ENCODE results near the gene PHLPP1.

PHLPP1 gene

DNA sequence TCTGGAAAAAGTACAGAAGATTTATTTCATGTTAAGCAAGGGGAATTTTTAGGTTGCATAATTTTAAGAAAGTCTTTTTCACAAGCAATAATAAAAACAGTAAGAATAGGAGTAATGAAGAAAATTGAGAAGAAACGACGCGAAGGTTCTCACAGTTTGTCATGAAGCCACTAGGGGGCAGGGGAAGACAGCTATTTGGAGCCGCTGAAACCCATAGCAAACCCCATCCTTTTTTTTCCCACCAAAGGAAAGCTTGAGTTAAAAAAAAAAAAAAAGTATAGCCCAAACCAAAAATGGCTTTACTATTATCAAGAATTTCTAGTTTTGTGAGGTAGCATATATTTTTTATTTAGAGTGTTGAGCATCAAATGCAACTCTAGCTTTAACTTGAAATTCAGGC is 300.9 kb downstream of the PHLPP1 start:
- ATAC-seq = peak; percentile 90
- TF ChIP-seq TCF4 (CRISPR knock-in tag; IDR thresholded peaks at IDR 0.05; ENCODE audit: borderline replicate concordance) = no peak
- no peak for TF ChIP-seq ZNF8 (CRISPR knock-in tag; IDR thresholded peaks at IDR 0.05)
- no peak for TF ChIP-seq CSRNP3 (CRISPR knock-in tag; IDR thresholded peaks at IDR 0.05)
- TF ChIP-seq, protein P1, sequence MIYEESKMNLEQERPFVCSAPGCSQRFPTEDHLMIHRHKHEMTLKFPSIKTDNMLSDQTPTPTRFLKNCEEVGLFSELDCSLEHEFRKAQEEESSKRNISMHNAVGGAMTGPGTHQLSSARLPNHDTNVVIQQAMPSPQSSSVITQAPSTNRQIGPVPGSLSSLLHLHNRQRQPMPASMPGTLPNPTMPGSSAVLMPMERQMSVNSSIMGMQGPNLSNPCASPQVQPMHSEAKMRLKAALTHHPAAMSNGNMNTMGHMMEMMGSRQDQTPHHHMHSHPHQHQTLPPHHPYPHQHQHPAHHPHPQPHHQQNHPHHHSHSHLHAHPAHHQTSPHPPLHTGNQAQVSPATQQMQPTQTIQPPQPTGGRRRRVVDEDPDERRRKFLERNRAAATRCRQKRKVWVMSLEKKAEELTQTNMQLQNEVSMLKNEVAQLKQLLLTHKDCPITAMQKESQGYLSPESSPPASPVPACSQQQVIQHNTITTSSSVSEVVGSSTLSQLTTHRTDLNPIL (CRISPR knock-in tag; IDR thresholded peaks at IDR 0.05; ENCODE audit: low read depth) = no peak
- TF ChIP-seq ZNF70 (CRISPR knock-in tag; IDR thresholded peaks at IDR 0.05) = no peak

- TF ChIP-seq TCF4 (CRISPR knock-in tag; IDR thresholded peaks at IDR 0.05; ENCODE audit: borderline replicate concordance) = no peak
- TF ChIP-seq ARNTL (CRISPR knock-in tag; IDR thresholded peaks at IDR 0.05; ENCODE audit: borderline replicate concordance, low read depth) = no peak
- no peak for TF ChIP-seq ESRRG (CRISPR knock-in tag; IDR thresholded peaks at IDR 0.05)
- no peak for TF ChIP-seq ISL1 (CRISPR knock-in tag; IDR thresholded peaks at IDR 0.05)
- no peak for TF ChIP-seq TOX (CRISPR knock-in tag; IDR thresholded peaks at IDR 0.05; ENCODE audit: borderline replicate concordance)
- no peak for ATAC-seq
Observed at GRCh38 chr18:63017076-63017475, 301.7 kb downstream of the PHLPP1 start.

GRCh38 chr18:63017977-63018376 is 302.6 kb downstream of the PHLPP1 start:
- no peak for ATAC-seq
- no peak for TF ChIP-seq RARB (CRISPR knock-in tag; IDR thresholded peaks at IDR 0.05)
- TF ChIP-seq GLIS3 (CRISPR knock-in tag; IDR thresholded peaks at IDR 0.05) = no peak
- TF ChIP-seq, protein P2, sequence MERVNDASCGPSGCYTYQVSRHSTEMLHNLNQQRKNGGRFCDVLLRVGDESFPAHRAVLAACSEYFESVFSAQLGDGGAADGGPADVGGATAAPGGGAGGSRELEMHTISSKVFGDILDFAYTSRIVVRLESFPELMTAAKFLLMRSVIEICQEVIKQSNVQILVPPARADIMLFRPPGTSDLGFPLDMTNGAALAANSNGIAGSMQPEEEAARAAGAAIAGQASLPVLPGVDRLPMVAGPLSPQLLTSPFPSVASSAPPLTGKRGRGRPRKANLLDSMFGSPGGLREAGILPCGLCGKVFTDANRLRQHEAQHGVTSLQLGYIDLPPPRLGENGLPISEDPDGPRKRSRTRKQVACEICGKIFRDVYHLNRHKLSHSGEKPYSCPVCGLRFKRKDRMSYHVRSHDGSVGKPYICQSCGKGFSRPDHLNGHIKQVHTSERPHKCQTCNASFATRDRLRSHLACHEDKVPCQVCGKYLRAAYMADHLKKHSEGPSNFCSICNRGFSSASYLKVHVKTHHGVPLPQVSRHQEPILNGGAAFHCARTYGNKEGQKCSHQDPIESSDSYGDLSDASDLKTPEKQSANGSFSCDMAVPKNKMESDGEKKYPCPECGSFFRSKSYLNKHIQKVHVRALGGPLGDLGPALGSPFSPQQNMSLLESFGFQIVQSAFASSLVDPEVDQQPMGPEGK (CRISPR knock-in tag; IDR thresholded peaks at IDR 0.05; ENCODE audit: borderline replicate concordance) = no peak
- TF ChIP-seq TCF4 (CRISPR knock-in tag; IDR thresholded peaks at IDR 0.05; ENCODE audit: borderline replicate concordance) = no peak
- TF ChIP-seq ZFP30 (CRISPR knock-in tag; IDR thresholded peaks at IDR 0.05) = peak; percentile 97
- no peak for TF ChIP-seq ZC3H10 (CRISPR knock-in tag; IDR thresholded peaks at IDR 0.05)
- TF ChIP-seq ZNF70 (CRISPR knock-in tag; IDR thresholded peaks at IDR 0.05) = no peak

- ATAC-seq = no peak
- TF ChIP-seq ZC3H10 (CRISPR knock-in tag; IDR thresholded peaks at IDR 0.05) (no peak), OSR1 (CRISPR knock-in tag; IDR thresholded peaks at IDR 0.05) (no peak), CSRNP3 (CRISPR knock-in tag; IDR thresholded peaks at IDR 0.05) (no peak), TCF4 (CRISPR knock-in tag; IDR thresholded peaks at IDR 0.05; ENCODE audit: borderline replicate concordance) (no peak), GLIS3 (CRISPR knock-in tag; IDR thresholded peaks at IDR 0.05) (no peak), ISL1 (CRISPR knock-in tag; IDR thresholded peaks at IDR 0.05) (no peak), ESRRG (CRISPR knock-in tag; IDR thresholded peaks at IDR 0.05) (no peak), PPARA (CRISPR knock-in tag; IDR thresholded peaks at IDR 0.05; ENCODE audit: borderline replicate concordance) (no peak), ZFP3 (CRISPR knock-in tag; IDR thresholded peaks at IDR 0.05) (no peak), TOX (CRISPR knock-in tag; IDR thresholded peaks at IDR 0.05; ENCODE audit: borderline replicate concordance) (no peak), ARNTL (CRISPR knock-in tag; IDR thresholded peaks at IDR 0.05; ENCODE audit: borderline replicate concordance, low read depth) (no peak), ZFP30 (CRISPR knock-in tag; IDR thresholded peaks at IDR 0.05) (no peak), ZNF8 (CRISPR knock-in tag; IDR thresholded peaks at IDR 0.05) (no peak)
- TF ChIP-seq, protein P1 (CRISPR knock-in tag; IDR thresholded peaks at IDR 0.05; ENCODE audit: low read depth) = no peak
- TF ChIP-seq, protein P2 (CRISPR knock-in tag; IDR thresholded peaks at IDR 0.05; ENCODE audit: borderline replicate concordance) = no peak
- TF ChIP-seq, protein P3, sequence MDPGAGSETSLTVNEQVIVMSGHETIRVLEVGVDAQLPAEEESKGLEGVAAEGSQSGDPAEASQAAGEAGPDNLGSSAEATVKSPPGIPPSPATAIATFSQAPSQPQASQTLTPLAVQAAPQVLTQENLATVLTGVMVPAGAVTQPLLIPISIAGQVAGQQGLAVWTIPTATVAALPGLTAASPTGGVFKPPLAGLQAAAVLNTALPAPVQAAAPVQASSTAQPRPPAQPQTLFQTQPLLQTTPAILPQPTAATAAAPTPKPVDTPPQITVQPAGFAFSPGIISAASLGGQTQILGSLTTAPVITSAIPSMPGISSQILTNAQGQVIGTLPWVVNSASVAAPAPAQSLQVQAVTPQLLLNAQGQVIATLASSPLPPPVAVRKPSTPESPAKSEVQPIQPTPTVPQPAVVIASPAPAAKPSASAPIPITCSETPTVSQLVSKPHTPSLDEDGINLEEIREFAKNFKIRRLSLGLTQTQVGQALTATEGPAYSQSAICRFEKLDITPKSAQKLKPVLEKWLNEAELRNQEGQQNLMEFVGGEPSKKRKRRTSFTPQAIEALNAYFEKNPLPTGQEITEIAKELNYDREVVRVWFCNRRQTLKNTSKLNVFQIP (CRISPR knock-in tag; IDR thresholded peaks at IDR 0.05; ENCODE audit: borderline replicate concordance, low read depth) = no peak
Observed at GRCh38 chr18:63022429-63023022, 307.2 kb downstream of the PHLPP1 start.

Data from SK-N-SH treated with all-trans-retinoic acid at 6 μM for 48 hours (cell line).